B cell (primary cell): Measurements from ENCODE around the gene APRT. TPM values are rescaled to one million over a fixed set of nuclear protein-coding genes. Genes with fewer than 3 reads are reported as not detected.

ENCODE experiments used
- ATAC-seq: fragments of 200-7000 bp; cut with Tn5 transposase; one replicate; pipeline ENCODE4 v1.10.0; 2021; ENCODE audit warnings: low read depth, mild to moderate bottlenecking, moderate number of reproducible peaks, moderate library complexity
- CTCF ChIA-PET: fragments of 350-600 bp; sonication (Branson Sonifier 250); formaldehyde crosslinking; loops from one replicate; lab custom pipeline; 2021; ENCODE audit warnings: antibody characterized with exemption, inconsistent platforms; lab: Charles Lee
- POLR2A ChIA-PET: fragments of 350-600 bp; sonication (Branson Sonifier 250); formaldehyde crosslinking; loops from one replicate; lab custom pipeline; 2021; ENCODE audit warnings: antibody characterized with exemption; lab: Charles Lee
- DNase-seq: peaks from one replicate; pipeline ENCODE4 v3.0.0; 2013
- H2AFZ ChIP-seq: 2 replicates; pipeline ENCODE4 v1.6.1; 2012; ENCODE audit warnings: mild to moderate bottlenecking, low read depth, low read length; ENCODE audit not compliant: insufficient read depth, poor library complexity, severe bottlenecking
- H3K27ac ChIP-seq, 2 donors: 1 replicate in 1 of 2; 2 replicates in 1 of 2; pipeline ENCODE4 v1.5.1; 2012 to 2013; ENCODE audit warnings: low read length in 2 of 2, mild to moderate bottlenecking in 2 of 2, moderate library complexity in 1 of 2
- H3K27me3 ChIP-seq, 4 experiments: fragments of 200-600 bp in 1 of 4; sonication (generic) in 1 of 4; replicated peaks in 1 of 4; 1 replicate in 2 of 4; 2 replicates in 2 of 4; pipeline versions ENCODE4 v1.6.1 to v1.7.0; 2013 to 2016; ENCODE audit warnings: low read length in 3 of 4, mild to moderate bottlenecking in 2 of 4, mixed read lengths in 1 of 4, moderate library complexity in 1 of 4; ENCODE audit not compliant: insufficient read depth in 4 of 4, control insufficient read depth in 3 of 4; ENCODE audit errors: control extremely low read depth in 1 of 4
- H3K36me3 ChIP-seq, 2 experiments: replicated peaks in 1 of 2; 1 replicate in 1 of 2; 2 replicates in 1 of 2; pipeline versions ENCODE4 v1.6.1 to v1.7.1; 2013; ENCODE audit warnings: low read length in 1 of 2; ENCODE audit not compliant: insufficient read depth in 2 of 2, control insufficient read depth in 1 of 2; ENCODE audit errors: control extremely low read depth in 1 of 2, extremely low read depth in 1 of 2
- H3K4me1 ChIP-seq, 2 donors: fragments of 200-600 bp in 1 of 2; sonication (generic) in 1 of 2; 1 replicate in 1 of 2; 2 replicates in 1 of 2; pipeline versions ENCODE4 v1.5.1 to v1.6.1; 2013 to 2017; ENCODE audit warnings: low read length in 2 of 2; ENCODE audit not compliant: control insufficient read depth in 2 of 2, insufficient read depth in 2 of 2
- H3K4me2 ChIP-seq: replicated peaks from 2 replicates; pipeline ENCODE3; 2012; ENCODE audit warnings: mild to moderate bottlenecking, low read depth, low read length; ENCODE audit not compliant: poor library complexity, severe bottlenecking
- H3K4me3 ChIP-seq, 5 experiments: fragments of 200-600 bp in 1 of 5; sonication (generic) in 1 of 5; 1 replicate in 3 of 5; 2 replicates in 2 of 5; pipeline versions ENCODE4 v1.5.1 to v1.7.0; 2011 to 2016; ENCODE audit warnings: low read length in 4 of 5, mild to moderate bottlenecking in 4 of 5, low read depth in 2 of 5, control low read depth in 1 of 5, moderate library complexity in 1 of 5; ENCODE audit not compliant: insufficient read depth in 1 of 5; ENCODE audit errors: control extremely low read depth in 1 of 5, extremely low read depth in 1 of 5
- H3K79me2 ChIP-seq: fragments of 200-600 bp; sonication (generic); one replicate; pipeline ENCODE4 v1.6.0; 2016; ENCODE audit warnings: low read length; ENCODE audit not compliant: control insufficient read depth, insufficient read depth
- H3K9ac ChIP-seq: fragments of 200-600 bp; sonication (generic); 2 replicates; pipeline ENCODE4 v1.6.1; 2017; ENCODE audit warnings: mild to moderate bottlenecking, low read length, moderate library complexity
- H3K9me3 ChIP-seq, 3 donors: one replicate each; pipeline versions ENCODE4 v1.6.1 to v1.7.1; 2013; ENCODE audit warnings: low read length in 2 of 3; ENCODE audit not compliant: control insufficient read depth in 2 of 3, insufficient read depth in 1 of 3; ENCODE audit errors: control extremely low read depth in 1 of 3
- H4K20me1 ChIP-seq: 2 replicates; pipeline ENCODE4 v1.6.0; 2012; ENCODE audit warnings: mild to moderate bottlenecking, low read length; ENCODE audit not compliant: insufficient read depth, control insufficient read depth, poor library complexity, severe bottlenecking
- H3K27ac Mint-ChIP-seq: one replicate; pipeline ENCODE4 v1.8.0; 2021; ENCODE audit warnings: mixed read lengths
- H3K27me3 Mint-ChIP-seq: one replicate; pipeline ENCODE4 v1.8.0; 2021; ENCODE audit warnings: mixed read lengths
- H3K4me1 Mint-ChIP-seq: one replicate; pipeline ENCODE4 v1.8.0; 2021; ENCODE audit warnings: mixed read lengths
- H3K4me3 Mint-ChIP-seq: one replicate; pipeline ENCODE4 v1.8.0; 2021; ENCODE audit warnings: mixed read lengths
- H3K9me3 Mint-ChIP-seq: one replicate; pipeline ENCODE4 v1.8.0; 2022; ENCODE audit warnings: mixed read lengths; ENCODE audit not compliant: insufficient read depth
- CTCF ChIP-seq: fragments of 200-600 bp; IDR thresholded peaks from one replicate; pipeline ENCODE4 v1.8.0; 2022; ENCODE audit warnings: antibody characterized with exemption, mild to moderate bottlenecking
- EZH2 ChIP-seq: IDR thresholded peaks from 2 replicates; pipeline ENCODE4 v1.6.1; 2012; ENCODE audit warnings: borderline replicate concordance, low read depth, mild to moderate bottlenecking, moderate library complexity, low read length; ENCODE audit not compliant: insufficient read depth, poor library complexity, severe bottlenecking
- WGBS: methylation state at CpG from one replicate; pipeline ENCODE4 v1.1.5; 2013; ENCODE audit warnings: missing lambda C conversion rate; ENCODE audit not compliant: insufficient coverage; 5-methylcytosine and 5-hydroxymethylcytosine counted together
- intact Hi-C: fragments of 100-400 bp; cut with micrococcal nuclease; formaldehyde crosslinking; loops from one replicate; pipeline ENCODE4 v1.10.0; 2022
- polyA plus RNA-seq: library from polyadenylated mRNA; depleted of rRNA; stranded (reverse); fragments of >200 nt; gene quantifications from 2 replicates; pipeline ENCODE4 v1.2.3, GENCODE V29; 2012
- total RNA-seq, 2 donors: library from RNA; stranded (reverse); fragments of 120-200 nt in 1 of 2; gene quantifications; 1 replicate in 1 of 2; 2 replicates in 1 of 2; pipeline versions ENCODE4 v1.2.3 to v1.2.4, GENCODE V29; 2013 to 2022

Gene APRT
- total and polyA plus RNA-seq, 2 donors (not counting 1 experiment from before 2014, with no cell fraction given) = 124 to 161 TPM

- intact Hi-C loops = no loop called here
- Histone ChIP-seq H4K20me1 (peaks cover 32% of the 10 kb centered on the region), H3K79me2 (peaks cover 42% of the 10 kb centered on the region), H3K9me3 (no peaks in the 10 kb centered on the region), H3K36me3 (peaks cover 0 to 18% of the 10 kb centered on the region in 2 experiments), H3K4me2 (no peak overlapping the region), H3K27me3 (no peaks in the 10 kb centered on the region), H3K4me1 (no peaks in the 10 kb centered on the region), H2AFZ (no peak overlapping the region), H3K27ac (no peak overlapping the region), H3K4me3 (no peak overlapping the region), H3K9ac (no peak overlapping the region)
- ATAC-seq = no peak
- ChIA-PET CTCF (no interaction called here), POLR2A (no interaction called here)
- TF ChIP-seq EZH2 (no peak), CTCF (no peak)
- WGBS = 97% methylated on average over 24 of the region's 25 CpGs
- no peak overlapping the region for H3K27ac Mint-ChIP-seq
- no peaks in the 10 kb centered on the region for H3K4me1 Mint-ChIP-seq
- no peaks in the 10 kb centered on the region for H3K9me3 Mint-ChIP-seq
- no peaks in the 10 kb centered on the region for H3K27me3 Mint-ChIP-seq
- no peak overlapping the region for H3K4me3 Mint-ChIP-seq
- no peak for DNase-seq
Observed at GRCh38 chr16:88842806-88843205, 31.1 kb upstream of the APRT start.

- peaks cover 38% of the 10 kb centered on the region for H3K79me2 ChIP-seq
- Mint-ChIP-seq H3K27me3 (no peaks in the 10 kb centered on the region), H3K4me1 (no peaks in the 10 kb centered on the region), H3K4me3 (no peak overlapping the region), H3K9me3 (no peaks in the 10 kb centered on the region), H3K27ac (no peak overlapping the region)
- TF ChIP-seq EZH2 (no peak), CTCF (no peak)
- no peak overlapping the region for H2AFZ ChIP-seq
- no peak overlapping the region for H3K4me3 ChIP-seq
- ChIA-PET POLR2A (no interaction called here), CTCF (no interaction called here)
- H3K4me1 ChIP-seq = no peaks in the 10 kb centered on the region
- H4K20me1 ChIP-seq = peaks cover 32% of the 10 kb centered on the region
- no peak overlapping the region for H3K9ac ChIP-seq
- intact Hi-C loops = no loop called here
- H3K27me3 ChIP-seq = no peaks in the 10 kb centered on the region
- no peaks in the 10 kb centered on the region for H3K9me3 ChIP-seq
- H3K4me2 ChIP-seq = no peak overlapping the region
- DNase-seq (no peak), ATAC-seq (no peak)
- no peak overlapping the region for H3K27ac ChIP-seq
- peaks cover 0 to 14% of the 10 kb centered on the region in 2 experiments for H3K36me3 ChIP-seq
- WGBS = over 99% methylated on average over 14 of the region's 15 CpGs
Observed at GRCh38 chr16:88842308-88842756, 30.6 kb upstream of the APRT start.
